Upper lobe of left lung (tissue), 6 donors: ENCODE measurements around the gene SLC35B2. TPM values are rescaled to one million over a fixed set of nuclear protein-coding genes. Genes with fewer than 3 reads are reported as not detected.

Experiments
- ATAC-seq, 2 donors: fragments of 200-7000 bp; cut with Tn5 transposase; one replicate each; pipeline ENCODE4 v1.9.1; 2022; ENCODE audit warnings: mild to moderate bottlenecking in 2 of 2, moderate library complexity in 2 of 2; ENCODE audit not compliant: low FRiP score in 2 of 2
- DNase-seq, 2 donors: peaks; one replicate each; pipeline ENCODE4 v3.0.0-alpha.2; 2019 to 2020
- H3K27ac ChIP-seq, 4 donors: fragments of 200-600 bp; sonication (generic); one replicate each; pipeline ENCODE4 v1.5.1; 2016 to 2019
- H3K27me3 ChIP-seq, 4 donors: fragments of 200-600 bp; sonication (generic); one replicate each; pipeline ENCODE4 v1.5.1; 2017 to 2019
- H3K36me3 ChIP-seq, 4 donors: fragments of 200-600 bp; sonication (generic); one replicate each; pipeline ENCODE4 v1.5.1; 2016 to 2019
- H3K4me1 ChIP-seq, 4 donors: fragments of 200-600 bp; sonication (generic); one replicate each; pipeline ENCODE4 v1.5.1; 2018 to 2019
- H3K4me3 ChIP-seq, 4 donors: fragments of 200-600 bp; sonication (generic); one replicate each; pipeline ENCODE4 v1.5.1; 2017 to 2019; ENCODE audit warnings: mild to moderate bottlenecking in 2 of 4, moderate library complexity in 1 of 4
- H3K9me3 ChIP-seq, 4 donors: fragments of 200-600 bp; sonication (generic); one replicate each; pipeline ENCODE4 v1.5.1; 2018 to 2019
- EP300 ChIP-seq, 4 donors: sonication (generic); formaldehyde crosslinking; IDR thresholded peaks; one replicate each; pipeline ENCODE4 v1.5.1; 2017; ENCODE audit warnings: antibody characterized with exemption in 4 of 4, control low read depth in 2 of 4
- POLR2A ChIP-seq, 4 donors: fragments of 450-650 bp; IDR thresholded peaks; one replicate each; pipeline ENCODE4 v1.5.1; 2016 to 2017; ENCODE audit warnings: antibody characterized with exemption in 4 of 4, mild to moderate bottlenecking in 2 of 4
- POLR2AphosphoS5 ChIP-seq, 2 donors: sonication (generic); formaldehyde crosslinking; IDR thresholded peaks; one replicate each; pipeline ENCODE4 v1.5.1; 2017; ENCODE audit warnings: antibody characterized with exemption in 2 of 2
- WGBS, 2 donors: methylation state at CpG; one replicate each; pipeline ENCODE4 v1.1.5; 2017 to 2018; 5-methylcytosine and 5-hydroxymethylcytosine counted together
- total RNA-seq, 6 donors: library from RNA; depleted of rRNA in 4 of 6; stranded (reverse); fragments of >200 nt in 4 of 6; gene quantifications; one replicate each; pipeline versions ENCODE4 v1.1.0 to v1.2.1, GENCODE V29; 2016 to 2021
- TF ChIP-seq, protein P1 (sequence below), 6 experiments: fragments of 450-650 bp in 4 of 6; fragments of 200-600 bp in 2 of 6; sonication (generic) in 2 of 6; IDR thresholded peaks; one replicate each; pipeline ENCODE4 v1.5.1; 2016 to 2019; ENCODE audit warnings: antibody characterized with exemption in 6 of 6
- donor health status: DM: no; HTN: no; CAD: no; lungs with moderate emphysema.
- donor health status: DM: no; HTN: yes; CAD: no; lungs with severe emphysema.

SLC35B2 gene
- total RNA-seq, 6 donors from 2014 or later = 14.6 to 44.8 (median 29.8) TPM

DNA sequence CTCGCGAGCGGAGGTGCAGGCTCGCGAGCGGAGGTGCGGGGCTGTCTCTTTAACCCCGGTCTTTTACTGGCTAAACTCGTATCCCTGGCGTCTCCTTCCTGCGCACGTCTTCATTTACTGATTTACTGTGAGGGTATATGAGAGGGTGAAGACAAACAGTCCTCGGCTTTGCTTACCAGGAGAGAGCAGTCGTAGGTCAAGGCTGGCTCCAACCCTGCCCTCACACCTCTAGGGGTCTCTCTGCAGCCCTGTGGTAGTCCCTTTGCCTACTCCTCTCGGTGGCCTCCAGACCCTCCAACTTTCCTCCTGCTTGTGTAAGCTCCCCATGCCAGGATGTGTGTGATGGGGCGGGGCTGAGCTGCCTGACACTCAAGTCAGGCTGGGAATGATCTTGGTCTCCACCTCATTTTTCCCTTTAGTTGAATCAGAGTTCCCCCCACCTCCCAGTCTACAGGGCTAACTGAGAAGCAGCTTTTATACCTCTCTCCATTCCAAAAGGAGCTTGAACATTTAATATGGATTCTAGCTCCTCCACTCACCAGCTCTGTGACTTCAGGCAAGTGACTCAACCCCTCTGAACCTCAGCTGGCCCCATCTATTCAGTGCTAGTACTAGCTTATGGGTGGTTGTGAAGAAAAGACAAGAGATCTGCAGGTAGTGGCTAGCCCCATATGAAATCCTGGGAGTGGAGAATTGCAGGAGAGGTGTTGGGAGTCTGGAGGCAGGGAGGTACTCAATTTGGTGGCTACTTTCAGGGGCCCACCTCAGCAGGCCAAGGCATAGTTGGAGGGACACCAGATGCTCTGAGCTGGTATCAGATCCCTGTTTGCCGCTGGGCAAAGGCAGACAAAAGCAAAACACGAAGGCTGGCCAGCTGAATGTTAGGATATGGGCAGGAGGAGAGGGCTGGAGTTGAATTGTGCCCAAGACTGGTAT lies 33.0 kb downstream of the SLC35B2 start:
- H3K27me3 ChIP-seq = no peaks in the 10 kb centered on the region
- ATAC-seq = no peak
- H3K9me3 ChIP-seq = no peaks in the 10 kb centered on the region
- peak overlapping the region; percentile 54 to 87 (median 74) for H3K4me3 ChIP-seq
- WGBS, 2 donors = 13 to 58% methylated on average over 3 to 16 of the region's 18 CpGs
- H3K36me3 ChIP-seq = peaks cover 0 to 1% (median 0%) of the 10 kb centered on the region in 4 donors
- no peak for TF ChIP-seq EP300 (IDR thresholded peaks at IDR 0.05)
- TF ChIP-seq, protein P1, sequence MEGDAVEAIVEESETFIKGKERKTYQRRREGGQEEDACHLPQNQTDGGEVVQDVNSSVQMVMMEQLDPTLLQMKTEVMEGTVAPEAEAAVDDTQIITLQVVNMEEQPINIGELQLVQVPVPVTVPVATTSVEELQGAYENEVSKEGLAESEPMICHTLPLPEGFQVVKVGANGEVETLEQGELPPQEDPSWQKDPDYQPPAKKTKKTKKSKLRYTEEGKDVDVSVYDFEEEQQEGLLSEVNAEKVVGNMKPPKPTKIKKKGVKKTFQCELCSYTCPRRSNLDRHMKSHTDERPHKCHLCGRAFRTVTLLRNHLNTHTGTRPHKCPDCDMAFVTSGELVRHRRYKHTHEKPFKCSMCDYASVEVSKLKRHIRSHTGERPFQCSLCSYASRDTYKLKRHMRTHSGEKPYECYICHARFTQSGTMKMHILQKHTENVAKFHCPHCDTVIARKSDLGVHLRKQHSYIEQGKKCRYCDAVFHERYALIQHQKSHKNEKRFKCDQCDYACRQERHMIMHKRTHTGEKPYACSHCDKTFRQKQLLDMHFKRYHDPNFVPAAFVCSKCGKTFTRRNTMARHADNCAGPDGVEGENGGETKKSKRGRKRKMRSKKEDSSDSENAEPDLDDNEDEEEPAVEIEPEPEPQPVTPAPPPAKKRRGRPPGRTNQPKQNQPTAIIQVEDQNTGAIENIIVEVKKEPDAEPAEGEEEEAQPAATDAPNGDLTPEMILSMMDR (IDR thresholded peaks at IDR 0.05) = no peak
- TF ChIP-seq POLR2AphosphoS5 (IDR thresholded peaks at IDR 0.05) = no peak
- no peak for TF ChIP-seq POLR2A (IDR thresholded peaks at IDR 0.05)
- peaks cover 45 to 71% (median 65%) of the 10 kb centered on the region in 4 donors for H3K4me1 ChIP-seq
- peak overlapping the region in 1 of 4 donors; percentile 86 for H3K27ac ChIP-seq
- no peak for DNase-seq

DNA sequence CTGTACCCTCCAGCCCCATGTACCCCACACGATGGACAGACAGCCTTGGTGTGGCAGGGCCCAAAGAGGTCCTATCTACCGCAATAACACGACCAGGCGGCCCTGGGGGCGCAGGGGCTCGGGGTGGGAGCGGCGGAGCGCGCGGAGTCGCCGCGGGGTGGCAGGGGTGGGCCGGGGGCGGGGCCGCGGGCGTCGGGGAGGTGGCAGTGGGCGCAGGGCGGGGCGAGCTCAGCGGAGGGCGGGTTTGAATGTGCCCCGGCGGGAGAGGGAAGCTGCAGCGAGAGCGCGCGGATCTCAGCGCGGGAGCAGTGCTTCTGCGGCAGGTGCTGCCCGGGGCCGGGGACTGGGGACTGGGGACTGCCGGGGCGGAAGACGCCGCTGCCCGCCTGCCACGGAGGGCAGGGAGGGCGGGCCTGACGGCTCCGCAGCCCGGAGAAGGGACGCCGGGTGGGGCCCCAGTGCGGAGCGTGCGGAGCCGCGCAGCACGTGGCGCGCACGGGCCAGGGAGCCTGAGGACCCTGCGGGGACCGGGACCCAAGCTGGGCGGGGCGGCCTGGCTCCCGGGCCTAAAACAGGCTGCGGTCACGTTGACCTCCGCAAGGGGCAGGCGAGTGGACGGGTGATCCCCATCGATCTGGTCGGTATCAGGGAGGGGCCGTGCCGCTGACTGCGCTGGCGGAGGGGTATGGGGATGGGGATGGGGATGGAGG lies 33.9 kb downstream of the SLC35B2 start, which contains the start of gene SLC29A1:
TSS of gene SLC29A1 (plus strand) at position 277 of the 710 bp plus-strand sequence. CDS start 3,719 bp downstream, outside the sequence.
- peaks cover 47 to 79% (median 72%) of the 10 kb centered on the region in 4 donors for H3K4me1 ChIP-seq
- H3K9me3 ChIP-seq = no peaks in the 10 kb centered on the region
- H3K27me3 ChIP-seq = no peaks in the 10 kb centered on the region
- peak; percentile 79 to 96 for DNase-seq
- WGBS, 2 donors = 0 to 1% methylated on average over 17 to 37 of the region's 73 CpGs
- ATAC-seq = peak in 1 of 2 donors; percentile 73
- H3K27ac ChIP-seq = peak within 1 kb of the TSS; percentile 71 to 91 (median 87)
- H3K4me3 ChIP-seq = peak within 1 kb of the TSS; percentile 54 to 87 (median 74)
- no peaks in the 10 kb centered on the region for H3K36me3 ChIP-seq
- no peak for TF ChIP-seq EP300 (IDR thresholded peaks at IDR 0.05)
- TF ChIP-seq, protein P1 (IDR thresholded peaks at IDR 0.05) = peak in 2 of 6 experiments; percentile 6 to 49
- peak in 1 of 4 donors; percentile 37 for TF ChIP-seq POLR2A (IDR thresholded peaks at IDR 0.05)
- TF ChIP-seq POLR2AphosphoS5 (IDR thresholded peaks at IDR 0.05) = peak in 1 of 2 donors; percentile 54

DNA sequence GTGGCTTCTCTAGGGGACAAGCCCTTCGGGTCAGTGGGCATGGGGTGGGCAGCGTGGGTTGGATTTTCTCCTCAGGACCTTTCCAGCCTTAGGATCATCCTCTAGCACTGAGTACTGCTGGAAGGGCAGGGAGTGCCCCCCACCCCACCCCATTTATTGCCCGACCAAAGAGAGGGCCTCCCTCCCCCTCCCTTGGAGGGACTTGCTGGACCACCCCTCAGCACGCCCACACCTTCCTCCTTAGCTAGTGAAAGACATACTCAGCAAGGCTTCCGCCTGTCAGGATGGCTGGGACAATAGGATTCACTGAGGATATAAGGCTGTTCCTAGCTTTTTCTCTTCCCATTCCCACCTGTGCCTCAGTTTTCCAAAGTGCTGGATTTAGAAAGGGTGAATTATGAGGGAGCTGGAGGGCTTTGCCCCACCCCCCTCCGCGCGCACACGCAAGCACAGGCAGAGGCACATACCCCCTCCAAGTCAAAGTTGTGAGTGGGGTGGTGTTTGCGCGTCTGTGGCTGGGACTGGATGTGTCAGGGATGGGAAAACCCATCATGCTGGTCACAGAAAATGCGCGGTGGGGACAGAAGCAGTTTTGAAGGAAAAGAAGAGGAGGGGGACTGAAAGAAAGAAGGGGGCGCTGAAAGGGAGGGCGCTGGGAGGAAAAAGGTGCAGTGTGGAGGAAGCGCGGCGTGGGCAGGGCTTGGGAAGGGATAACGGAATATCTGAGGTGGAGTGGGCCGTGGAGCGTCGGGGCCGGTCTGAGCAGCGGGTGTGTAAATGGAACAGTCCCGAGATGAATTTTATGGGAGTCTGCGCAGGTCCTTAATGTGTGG lies 34.6 kb downstream of the SLC35B2 start:
- Histone ChIP-seq H3K9me3 (no peaks in the 10 kb centered on the region), H3K36me3 (no peaks in the 10 kb centered on the region), H3K4me1 (peaks cover 55 to 87% (median 80%) of the 10 kb centered on the region in 4 donors), H3K27me3 (no peaks in the 10 kb centered on the region), H3K4me3 (peak overlapping the region; percentile 38 to 87 (median 62)), H3K27ac (peak overlapping the region; percentile 71 to 91 (median 87))
- WGBS, 2 donors = 32 to 35% methylated on average over 26 of the region's 26 CpGs
- ATAC-seq (no peak), DNase-seq (no peak)
- TF ChIP-seq, protein P1 (IDR thresholded peaks at IDR 0.05) = no peak
- TF ChIP-seq EP300 (IDR thresholded peaks at IDR 0.05) = no peak
- no peak for TF ChIP-seq POLR2A (IDR thresholded peaks at IDR 0.05)
- no peak for TF ChIP-seq POLR2AphosphoS5 (IDR thresholded peaks at IDR 0.05)

DNA sequence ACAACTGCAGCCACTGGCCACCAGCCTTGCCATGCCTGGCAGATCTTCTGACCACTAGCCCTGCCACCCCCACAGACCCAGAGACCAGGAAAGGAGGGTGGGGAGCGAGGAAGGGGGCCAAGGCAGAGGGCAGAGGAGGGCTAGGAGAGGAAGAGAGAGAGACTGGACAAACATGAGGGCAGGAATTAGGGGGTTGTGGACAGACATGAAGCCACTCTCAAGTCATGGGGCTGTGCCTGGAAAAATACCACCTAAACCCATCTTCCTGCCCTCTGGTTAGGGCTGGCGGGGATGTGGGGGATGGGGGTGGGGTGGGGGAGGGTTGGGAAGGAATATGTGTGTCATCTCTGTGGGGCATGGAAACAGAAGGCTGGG lies 35.4 kb downstream of the SLC35B2 start:
- Histone ChIP-seq H3K36me3 (no peaks in the 10 kb centered on the region), H3K27ac (peak overlapping the region; percentile 71 to 91 (median 87)), H3K4me1 (peaks cover 59 to 93% (median 84%) of the 10 kb centered on the region in 4 donors), H3K4me3 (peak overlapping the region in 2 of 4 donors; percentile 0 to 87), H3K27me3 (no peaks in the 10 kb centered on the region), H3K9me3 (no peaks in the 10 kb centered on the region)
- ATAC-seq = no peak
- DNase-seq = no peak
- 55 to 63% methylated on average over 2 of the region's 2 CpGs for WGBS, 2 donors
- TF ChIP-seq EP300 (IDR thresholded peaks at IDR 0.05) (no peak), POLR2AphosphoS5 (IDR thresholded peaks at IDR 0.05) (no peak), POLR2A (IDR thresholded peaks at IDR 0.05) (no peak)
- TF ChIP-seq, protein P1 (IDR thresholded peaks at IDR 0.05) = no peak
